Measurements from ENCODE around the gene LIM2.

Gene LIM2

DNA sequence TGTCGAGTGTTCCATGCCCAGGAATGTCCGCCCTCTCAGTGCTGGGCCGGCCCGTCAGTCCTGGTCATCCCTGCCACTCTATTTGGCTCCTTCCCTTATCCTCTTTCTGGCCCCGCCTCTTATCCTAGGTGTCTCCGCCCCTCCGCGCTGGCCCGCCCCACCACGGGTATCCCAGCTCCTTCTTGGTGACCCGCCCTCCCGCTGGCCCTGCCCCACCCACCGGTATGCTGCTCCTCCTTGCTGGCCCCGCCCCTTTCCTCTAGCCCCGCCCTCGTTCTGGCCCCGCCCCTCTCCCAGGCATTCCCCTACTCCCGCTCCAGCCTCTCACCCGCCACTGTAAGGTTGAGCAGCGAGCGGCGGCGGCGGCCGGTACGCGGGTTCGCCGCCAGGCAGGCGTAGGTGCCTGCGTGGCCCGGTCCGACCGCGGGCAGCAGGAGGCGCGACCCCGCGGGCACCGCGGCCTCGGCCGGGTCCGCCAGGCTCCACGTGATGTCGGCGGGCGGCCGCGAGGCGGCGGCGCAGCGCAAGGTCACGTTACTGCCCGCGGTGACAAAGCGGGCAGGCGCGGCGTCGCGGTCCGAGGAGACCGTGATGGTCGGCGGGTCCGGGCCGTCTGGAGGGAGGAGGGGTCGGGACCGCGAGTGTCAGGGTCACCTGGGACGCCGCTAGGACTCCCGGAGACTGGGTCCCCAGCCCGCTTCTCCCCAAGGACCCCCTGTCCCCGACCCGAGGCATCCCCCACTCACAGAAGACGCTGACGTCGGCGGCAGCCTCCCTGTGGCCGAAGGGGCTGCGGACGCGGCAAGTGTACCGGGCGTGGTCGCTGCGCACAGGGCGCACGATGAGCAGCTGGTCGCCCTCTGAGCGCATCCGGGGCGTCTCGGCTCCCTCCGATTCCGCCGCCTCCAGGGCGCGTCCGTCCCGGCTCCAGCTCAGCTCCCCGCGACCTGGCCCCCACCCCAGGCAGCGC is 47.8 kb downstream of the LIM2 start:
- Histone ChIP-seq H3K79me2 (ENCODE audit: low read length) (no peaks in the 10 kb centered on the region), H3K27me3 (replicated peaks; ENCODE audit: insufficient read depth, low read length) (no peaks in the 10 kb centered on the region), H3K27ac (ENCODE audit: low read length) (no peak overlapping the region), H2AFZ (ENCODE audit: low read length) (no peak overlapping the region), H3F3A (ENCODE audit: insufficient read depth, low read length) (no peaks in the 10 kb centered on the region), H3K36me3 (replicated peaks; ENCODE audit: insufficient read depth, low read length) (no peaks in the 10 kb centered on the region), H3K9me3 (replicated peaks; ENCODE audit: insufficient read depth, low read length) (no peaks in the 10 kb centered on the region), H3K4me3 (ENCODE audit: low read length) (no peak overlapping the region), H4K20me1 (ENCODE audit: insufficient read depth, low read length) (no peaks in the 10 kb centered on the region), H3K9ac (ENCODE audit: low read length) (no peak overlapping the region), H3K4me2 (ENCODE audit: low read depth, low read length) (no peak overlapping the region), H3K9me2 (replicated peaks; ENCODE audit: insufficient read depth, low read length) (no peaks in the 10 kb centered on the region), H3K4me1 (ENCODE audit: low read length) (no peaks in the 10 kb centered on the region)
- no peak for DNase-seq
- TF ChIP-seq EZH2phosphoT487 (IDR thresholded peaks at IDR 0.05; ENCODE audit: low read length): no peak
- TF ChIP-seq, protein P1, sequence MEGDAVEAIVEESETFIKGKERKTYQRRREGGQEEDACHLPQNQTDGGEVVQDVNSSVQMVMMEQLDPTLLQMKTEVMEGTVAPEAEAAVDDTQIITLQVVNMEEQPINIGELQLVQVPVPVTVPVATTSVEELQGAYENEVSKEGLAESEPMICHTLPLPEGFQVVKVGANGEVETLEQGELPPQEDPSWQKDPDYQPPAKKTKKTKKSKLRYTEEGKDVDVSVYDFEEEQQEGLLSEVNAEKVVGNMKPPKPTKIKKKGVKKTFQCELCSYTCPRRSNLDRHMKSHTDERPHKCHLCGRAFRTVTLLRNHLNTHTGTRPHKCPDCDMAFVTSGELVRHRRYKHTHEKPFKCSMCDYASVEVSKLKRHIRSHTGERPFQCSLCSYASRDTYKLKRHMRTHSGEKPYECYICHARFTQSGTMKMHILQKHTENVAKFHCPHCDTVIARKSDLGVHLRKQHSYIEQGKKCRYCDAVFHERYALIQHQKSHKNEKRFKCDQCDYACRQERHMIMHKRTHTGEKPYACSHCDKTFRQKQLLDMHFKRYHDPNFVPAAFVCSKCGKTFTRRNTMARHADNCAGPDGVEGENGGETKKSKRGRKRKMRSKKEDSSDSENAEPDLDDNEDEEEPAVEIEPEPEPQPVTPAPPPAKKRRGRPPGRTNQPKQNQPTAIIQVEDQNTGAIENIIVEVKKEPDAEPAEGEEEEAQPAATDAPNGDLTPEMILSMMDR (IDR thresholded peaks at IDR 0.05; ENCODE audit: low read length): no peak
- no peak for TF ChIP-seq EZH2 (optimal IDR thresholded peaks at IDR 0.05; ENCODE audit: low read depth, low read length)

DNA sequence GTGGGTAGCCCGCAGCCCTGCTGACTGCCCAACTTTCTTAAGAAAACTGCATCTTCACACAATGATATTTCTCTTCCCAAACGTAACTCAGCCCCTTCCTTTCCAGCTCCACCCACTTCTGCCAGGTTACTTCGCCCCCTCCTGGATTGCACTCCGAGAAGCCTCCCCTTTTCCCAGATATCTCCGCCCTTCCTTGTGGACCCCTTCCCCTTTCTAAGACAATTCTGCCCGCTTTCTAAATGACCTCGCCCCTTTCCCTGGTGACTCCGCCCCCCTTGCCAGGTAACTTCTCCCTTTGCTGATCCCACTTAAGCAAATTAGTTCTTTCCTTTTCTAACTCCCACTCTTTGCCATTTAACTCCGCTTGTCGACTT is 48.5 kb downstream of the LIM2 start:
- Histone ChIP-seq H3K27me3 (replicated peaks; ENCODE audit: insufficient read depth, low read length) (no peaks in the 10 kb centered on the region), H3K36me3 (replicated peaks; ENCODE audit: insufficient read depth, low read length) (no peaks in the 10 kb centered on the region), H3K9me3 (replicated peaks; ENCODE audit: insufficient read depth, low read length) (no peaks in the 10 kb centered on the region), H3F3A (ENCODE audit: insufficient read depth, low read length) (no peaks in the 10 kb centered on the region), H4K20me1 (ENCODE audit: insufficient read depth, low read length) (no peaks in the 10 kb centered on the region), H3K9me2 (replicated peaks; ENCODE audit: insufficient read depth, low read length) (no peaks in the 10 kb centered on the region), H3K4me1 (ENCODE audit: low read length) (no peaks in the 10 kb centered on the region), H3K4me2 (ENCODE audit: low read depth, low read length) (no peak overlapping the region), H2AFZ (ENCODE audit: low read length) (no peak overlapping the region), H3K4me3 (ENCODE audit: low read length) (no peak overlapping the region), H3K27ac (ENCODE audit: low read length) (no peak overlapping the region), H3K79me2 (ENCODE audit: low read length) (no peaks in the 10 kb centered on the region), H3K9ac (ENCODE audit: low read length) (no peak overlapping the region)
- DNase-seq: no peak
- TF ChIP-seq EZH2 (optimal IDR thresholded peaks at IDR 0.05; ENCODE audit: low read depth, low read length): no peak
- TF ChIP-seq, protein P1 (IDR thresholded peaks at IDR 0.05; ENCODE audit: low read length): no peak
- TF ChIP-seq EZH2phosphoT487 (IDR thresholded peaks at IDR 0.05; ENCODE audit: low read length): no peak

DNA sequence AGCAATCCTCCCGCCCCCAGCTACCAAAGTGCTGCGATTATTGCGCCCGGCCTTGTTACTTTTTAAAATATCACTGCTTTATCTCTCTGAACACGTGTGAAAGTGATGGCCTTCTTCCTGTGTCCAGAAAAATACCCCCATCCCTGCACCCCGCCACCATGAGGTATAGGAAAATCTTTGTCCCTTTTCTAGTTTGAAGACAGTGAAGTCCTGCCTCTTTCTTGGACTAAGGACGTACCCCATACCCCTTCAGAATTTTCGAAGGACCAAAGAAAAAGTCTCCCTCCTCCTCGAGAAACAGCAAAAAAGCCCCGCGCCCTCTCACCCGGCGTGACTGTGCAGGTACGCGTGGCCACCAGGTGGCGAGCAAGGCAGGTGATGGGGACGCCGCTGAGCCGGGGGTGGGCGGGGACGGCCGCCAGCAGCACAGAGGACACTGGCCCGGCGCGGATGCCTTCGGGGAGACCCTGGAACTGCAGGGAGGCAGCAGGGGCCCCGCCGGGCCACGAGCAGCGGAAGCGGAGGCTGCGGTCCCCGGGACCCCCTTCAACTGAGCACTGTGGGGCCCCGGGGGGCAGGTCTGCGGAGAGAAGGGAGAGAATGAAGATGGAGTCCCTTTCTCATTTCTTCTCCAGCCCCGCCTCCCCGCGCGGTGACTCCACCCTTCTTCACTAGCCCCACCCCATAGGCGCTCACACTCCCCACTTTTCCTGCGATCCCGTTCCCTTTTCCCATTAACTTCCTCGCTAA is 49.0 kb downstream of the LIM2 start:
- H3K9me2 ChIP-seq (replicated peaks; ENCODE audit: insufficient read depth, low read length): no peaks in the 10 kb centered on the region
- no peak for TF ChIP-seq EZH2 (optimal IDR thresholded peaks at IDR 0.05; ENCODE audit: low read depth, low read length)
- TF ChIP-seq EZH2phosphoT487 (IDR thresholded peaks at IDR 0.05; ENCODE audit: low read length): no peak
- TF ChIP-seq, protein P1 (IDR thresholded peaks at IDR 0.05; ENCODE audit: low read length): no peak
- no peak overlapping the region for H3K4me2 ChIP-seq (ENCODE audit: low read depth, low read length)
- H3K9me3 ChIP-seq (replicated peaks; ENCODE audit: insufficient read depth, low read length): no peaks in the 10 kb centered on the region
- H2AFZ ChIP-seq (ENCODE audit: low read length): no peak overlapping the region
- no peaks in the 10 kb centered on the region for H3F3A ChIP-seq (ENCODE audit: insufficient read depth, low read length)
- H3K4me1 ChIP-seq (ENCODE audit: low read length): no peaks in the 10 kb centered on the region
- no peaks in the 10 kb centered on the region for H4K20me1 ChIP-seq (ENCODE audit: insufficient read depth, low read length)
- no peak overlapping the region for H3K9ac ChIP-seq (ENCODE audit: low read length)
- H3K27ac ChIP-seq (ENCODE audit: low read length): no peak overlapping the region
- no peak for DNase-seq
- no peaks in the 10 kb centered on the region for H3K36me3 ChIP-seq (replicated peaks; ENCODE audit: insufficient read depth, low read length)
- no peaks in the 10 kb centered on the region for H3K27me3 ChIP-seq (replicated peaks; ENCODE audit: insufficient read depth, low read length)
- no peak overlapping the region for H3K4me3 ChIP-seq (ENCODE audit: low read length)
- no peaks in the 10 kb centered on the region for H3K79me2 ChIP-seq (ENCODE audit: low read length)

Data from MM.1S (cell line).